DOHH2 (cell line): ENCODE data around the gene CTDP1.

Experiments
- H3F3A ChIP-seq: fragments of 200-600 bp; sonication (generic), shearing (Covaris generic); 2 replicates; pipeline ENCODE4 v1.6.0; 2016; ENCODE audit warnings: antibody characterized with exemption, mild to moderate bottlenecking; ENCODE audit not compliant: control insufficient read depth, insufficient read depth
- H3K27ac ChIP-seq: fragments of 200-600 bp; sonication (generic); 2 replicates; pipeline ENCODE4 v1.5.1; 2014; ENCODE audit warnings: low read depth, mild to moderate bottlenecking, low read length, moderate library complexity
- H3K27me3 ChIP-seq: fragments of 200-600 bp; sonication (generic); 2 replicates; pipeline ENCODE4 v1.6.1; 2014; ENCODE audit warnings: mild to moderate bottlenecking, low read length, mixed read lengths; ENCODE audit not compliant: control insufficient read depth
- H3K36me3 ChIP-seq: fragments of 200-600 bp; sonication (generic); 2 replicates; pipeline ENCODE4 v1.6.1; 2014; ENCODE audit warnings: mild to moderate bottlenecking, low read length, moderate library complexity, mixed read lengths; ENCODE audit not compliant: control insufficient read depth
- H3K4me1 ChIP-seq: fragments of 200-600 bp; sonication (generic); 2 replicates; pipeline ENCODE4 v1.6.1; 2014; ENCODE audit warnings: mild to moderate bottlenecking, low read length, mixed read lengths; ENCODE audit not compliant: control insufficient read depth
- H3K4me2 ChIP-seq: fragments of 200-600 bp; sonication (generic); 2 replicates; pipeline ENCODE4 v1.6.0; 2014; ENCODE audit warnings: mild to moderate bottlenecking, low read length, moderate library complexity
- H3K4me3 ChIP-seq: fragments of 200-600 bp; sonication (generic); 2 replicates; pipeline ENCODE4 v1.5.1; 2014; ENCODE audit warnings: mild to moderate bottlenecking, low read length, mixed read lengths
- H3K79me2 ChIP-seq: fragments of 200-600 bp; sonication (generic); 2 replicates; pipeline ENCODE4 v1.6.1; 2014; ENCODE audit warnings: mild to moderate bottlenecking, low read length, mixed read lengths; ENCODE audit not compliant: control insufficient read depth
- H3K9me2 ChIP-seq: fragments of 200-600 bp; sonication (generic); replicated peaks from 2 replicates; pipeline ENCODE4 v1.6.1; 2014; ENCODE audit warnings: mild to moderate bottlenecking, low read length, mixed read lengths; ENCODE audit not compliant: control insufficient read depth
- H3K9me3 ChIP-seq: fragments of 200-600 bp; sonication (generic); 2 replicates; pipeline ENCODE4 v1.6.1; 2014; ENCODE audit warnings: antibody characterized with exemption, low read length, mixed read lengths; ENCODE audit not compliant: control insufficient read depth, insufficient read depth
- H4K20me1 ChIP-seq: fragments of 200-600 bp; sonication (generic); 2 replicates; pipeline ENCODE4 v1.6.0; 2014; ENCODE audit warnings: low read depth, mild to moderate bottlenecking, antibody characterized with exemption, low read length, moderate library complexity; ENCODE audit not compliant: control insufficient read depth, insufficient read depth
- EZH2phosphoT487 ChIP-seq: fragments of 200-600 bp; sonication (generic); IDR thresholded peaks from 2 replicates; pipeline ENCODE4 v1.6.1; 2017; ENCODE audit warnings: borderline replicate concordance, mild to moderate bottlenecking, antibody characterized with exemption, low read length, moderate library complexity, mixed read lengths
- TF ChIP-seq, protein P1 (sequence below): fragments of 200-600 bp; sonication (generic); IDR thresholded peaks from one replicate; pipeline ENCODE4 v1.5.1; 2014; ENCODE audit warnings: antibody characterized with exemption, mild to moderate bottlenecking, low read depth, low read length; ENCODE audit not compliant: poor library complexity, severe bottlenecking

CTDP1 gene

DNA sequence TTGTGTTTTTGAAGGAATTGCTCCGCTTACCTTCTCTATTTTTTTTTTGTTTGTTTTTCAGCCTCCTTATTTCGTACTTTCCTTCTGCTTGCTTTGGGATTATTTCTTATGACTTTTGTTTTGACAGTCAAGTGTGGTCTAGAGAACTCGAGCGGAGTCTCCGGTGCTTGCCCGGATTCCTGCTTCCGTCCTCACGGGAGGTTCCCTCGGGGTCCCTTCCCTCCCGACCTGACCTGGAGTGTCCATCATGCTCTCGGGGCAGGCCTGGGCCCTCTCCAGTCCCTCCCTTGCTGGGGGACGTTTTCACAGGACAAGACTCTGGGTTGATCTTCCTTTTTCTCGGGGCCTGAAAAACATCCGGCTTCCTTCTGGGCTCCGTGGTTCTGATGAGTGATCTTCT, 45.9 kb downstream of the CTDP1 start:
- Histone ChIP-seq H3K36me3 (peaks cover 70% of the 10 kb centered on the region), H4K20me1 (no peaks in the 10 kb centered on the region)

DNA sequence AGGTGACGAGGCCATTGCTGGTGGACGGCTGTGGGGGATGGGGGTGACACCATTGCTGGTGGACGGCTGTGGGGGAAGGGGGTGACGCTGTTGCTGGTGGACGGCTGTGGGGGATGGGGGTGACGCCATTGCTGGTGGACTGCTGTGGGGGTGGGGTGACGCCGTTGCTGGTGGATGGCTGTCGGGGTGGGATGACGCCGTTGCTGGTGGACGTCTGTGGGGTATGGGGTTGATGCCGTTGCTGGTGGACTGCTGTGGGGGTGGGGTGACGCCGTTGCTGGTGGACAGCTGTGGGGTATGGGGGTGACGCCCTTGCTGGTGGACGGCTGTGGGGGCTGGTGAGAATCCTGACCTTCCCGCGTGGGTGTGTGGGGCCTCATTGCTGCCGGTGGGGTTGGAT, 47.1 kb downstream of the CTDP1 start:
- no peaks in the 10 kb centered on the region for H3K9me2 ChIP-seq
- H3K27ac ChIP-seq: no peak overlapping the region
- no peak overlapping the region for H3K4me2 ChIP-seq
- H3K9me3 ChIP-seq: peaks cover under 1% of the 10 kb centered on the region; the same call in 1 of the 2 replicates
- H4K20me1 ChIP-seq: no peaks in the 10 kb centered on the region
- H3F3A ChIP-seq: no peaks in the 10 kb centered on the region
- TF ChIP-seq, protein P1, sequence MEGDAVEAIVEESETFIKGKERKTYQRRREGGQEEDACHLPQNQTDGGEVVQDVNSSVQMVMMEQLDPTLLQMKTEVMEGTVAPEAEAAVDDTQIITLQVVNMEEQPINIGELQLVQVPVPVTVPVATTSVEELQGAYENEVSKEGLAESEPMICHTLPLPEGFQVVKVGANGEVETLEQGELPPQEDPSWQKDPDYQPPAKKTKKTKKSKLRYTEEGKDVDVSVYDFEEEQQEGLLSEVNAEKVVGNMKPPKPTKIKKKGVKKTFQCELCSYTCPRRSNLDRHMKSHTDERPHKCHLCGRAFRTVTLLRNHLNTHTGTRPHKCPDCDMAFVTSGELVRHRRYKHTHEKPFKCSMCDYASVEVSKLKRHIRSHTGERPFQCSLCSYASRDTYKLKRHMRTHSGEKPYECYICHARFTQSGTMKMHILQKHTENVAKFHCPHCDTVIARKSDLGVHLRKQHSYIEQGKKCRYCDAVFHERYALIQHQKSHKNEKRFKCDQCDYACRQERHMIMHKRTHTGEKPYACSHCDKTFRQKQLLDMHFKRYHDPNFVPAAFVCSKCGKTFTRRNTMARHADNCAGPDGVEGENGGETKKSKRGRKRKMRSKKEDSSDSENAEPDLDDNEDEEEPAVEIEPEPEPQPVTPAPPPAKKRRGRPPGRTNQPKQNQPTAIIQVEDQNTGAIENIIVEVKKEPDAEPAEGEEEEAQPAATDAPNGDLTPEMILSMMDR: no peak
- no peak for TF ChIP-seq EZH2phosphoT487
- peaks cover 28% of the 10 kb centered on the region for H3K79me2 ChIP-seq
- H3K4me1 ChIP-seq: no peaks in the 10 kb centered on the region
- H3K4me3 ChIP-seq: no peak overlapping the region
- no peaks in the 10 kb centered on the region for H3K27me3 ChIP-seq
- H3K36me3 ChIP-seq: peaks cover 74% of the 10 kb centered on the region

More for the DNA sequence above, 45.9 kb downstream of the CTDP1 start:
- H3K9me3 ChIP-seq: no peaks in the 10 kb centered on the region
- no peak overlapping the region for H3K4me2 ChIP-seq
- H3K9me2 ChIP-seq: no peaks in the 10 kb centered on the region
- no peaks in the 10 kb centered on the region for H3K4me1 ChIP-seq
- H3K27me3 ChIP-seq: no peaks in the 10 kb centered on the region
- H3K27ac ChIP-seq: no peak overlapping the region
- no peaks in the 10 kb centered on the region for H3F3A ChIP-seq
- H3K4me3 ChIP-seq: no peak overlapping the region
- peaks cover 28% of the 10 kb centered on the region for H3K79me2 ChIP-seq
- no peak for TF ChIP-seq EZH2phosphoT487
- TF ChIP-seq, protein P1: no peak

DNA sequence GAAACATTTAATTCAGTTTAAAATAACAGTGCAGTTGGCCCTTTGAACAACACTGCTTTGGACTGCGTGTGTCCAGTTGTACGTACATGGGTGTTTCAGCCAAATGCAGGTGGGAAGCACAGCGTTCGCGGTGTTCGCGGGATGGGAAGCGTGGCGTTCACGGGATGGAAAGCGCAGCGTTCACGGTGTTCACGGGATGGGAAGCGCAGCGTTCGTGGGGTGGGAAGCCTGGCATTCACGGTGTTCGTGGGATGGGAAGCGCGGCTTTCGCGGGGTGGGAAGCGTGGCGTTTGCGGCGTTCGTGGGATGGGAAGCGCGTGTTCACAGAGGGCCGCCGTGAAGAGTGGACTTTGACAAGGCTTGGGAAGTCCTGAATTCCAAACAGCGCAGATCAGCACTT, 47.6 kb downstream of the CTDP1 start:
- no peak overlapping the region for H3K4me2 ChIP-seq
- H3K36me3 ChIP-seq: peaks cover 76% of the 10 kb centered on the region
- H3K4me3 ChIP-seq: no peak overlapping the region
- H3K9me3 ChIP-seq: peaks cover 3% of the 10 kb centered on the region; the same call in 1 of the 2 replicates
- H3K79me2 ChIP-seq: peaks cover 28% of the 10 kb centered on the region
- H3K4me1 ChIP-seq: no peaks in the 10 kb centered on the region
- no peaks in the 10 kb centered on the region for H3F3A ChIP-seq
- no peaks in the 10 kb centered on the region for H3K9me2 ChIP-seq
- H3K27me3 ChIP-seq: no peaks in the 10 kb centered on the region
- TF ChIP-seq EZH2phosphoT487: no peak
- TF ChIP-seq, protein P1: no peak
- H4K20me1 ChIP-seq: no peaks in the 10 kb centered on the region
- H3K27ac ChIP-seq: no peak overlapping the region
